CD4-positive, alpha-beta T cell treated with Interferon alpha-2 for 1 hour (primary cell): ENCODE data around the gene FGGY.
A peak's percentile ranks its signal among the peaks of the same experiment; 100 is the strongest.
"Not testable (repeated sequence)": the region's sequence is repeated elsewhere in the genome, so short reads cannot be mapped to it uniquely, and the experiment has no call there.

ENCODE experiments used
- DNase-seq, 2 donors: peaks; one replicate each; pipeline ENCODE4 v3.0.0-alpha.2; 2020 to 2022

Gene FGGY

DNA sequence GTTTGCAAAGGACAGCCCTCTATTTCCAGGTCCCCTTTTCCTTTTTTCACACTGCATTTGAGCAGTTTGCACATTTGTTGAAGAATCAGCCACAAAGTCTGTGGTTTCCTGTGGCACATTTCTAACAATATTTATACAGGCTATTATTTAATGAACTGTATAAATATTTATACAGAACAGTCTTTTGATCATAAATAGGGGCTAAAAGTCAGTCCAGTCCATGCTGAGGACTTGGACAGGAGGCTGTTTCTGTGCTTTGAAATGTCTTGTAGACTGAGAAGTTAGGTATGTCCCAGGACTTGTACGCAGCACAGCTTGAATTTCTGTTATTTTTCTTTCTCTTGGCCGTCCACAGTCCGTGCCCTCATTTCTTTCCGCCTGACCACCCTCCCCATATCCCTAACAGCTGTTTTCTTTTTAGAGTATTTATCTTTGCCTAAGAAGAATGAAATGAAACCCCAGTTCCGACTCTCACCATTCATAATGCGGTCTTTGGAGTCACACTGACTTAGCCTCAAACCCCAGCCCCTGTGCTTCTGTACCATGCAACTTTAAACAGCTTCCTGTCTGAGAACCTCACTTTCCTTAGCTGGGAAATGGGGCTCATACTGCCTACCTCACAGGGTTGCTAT is 19.7 kb downstream of the FGGY start:
- peak in 1 of 2 donors; percentile 27 for DNase-seq

DNA sequence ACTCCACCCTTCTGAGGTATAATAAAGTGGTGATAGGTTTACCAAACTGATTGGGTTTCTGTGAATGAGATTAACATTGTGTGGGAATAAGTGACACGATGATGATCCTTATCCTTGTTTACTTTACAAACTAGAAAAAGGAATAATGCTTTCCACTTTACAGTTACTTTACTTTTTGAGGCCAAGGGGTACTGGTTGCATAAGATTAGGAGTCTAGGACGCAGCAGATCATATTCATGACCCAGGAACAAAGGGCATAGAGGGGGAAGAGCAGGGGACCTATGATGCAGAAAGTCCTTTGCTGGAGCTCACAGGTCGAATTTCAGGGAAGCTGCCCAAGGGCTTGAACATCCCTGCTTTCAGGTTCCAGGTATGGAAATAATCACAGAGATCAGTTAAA is 20.4 kb downstream of the FGGY start:
- no peak for DNase-seq

DNA sequence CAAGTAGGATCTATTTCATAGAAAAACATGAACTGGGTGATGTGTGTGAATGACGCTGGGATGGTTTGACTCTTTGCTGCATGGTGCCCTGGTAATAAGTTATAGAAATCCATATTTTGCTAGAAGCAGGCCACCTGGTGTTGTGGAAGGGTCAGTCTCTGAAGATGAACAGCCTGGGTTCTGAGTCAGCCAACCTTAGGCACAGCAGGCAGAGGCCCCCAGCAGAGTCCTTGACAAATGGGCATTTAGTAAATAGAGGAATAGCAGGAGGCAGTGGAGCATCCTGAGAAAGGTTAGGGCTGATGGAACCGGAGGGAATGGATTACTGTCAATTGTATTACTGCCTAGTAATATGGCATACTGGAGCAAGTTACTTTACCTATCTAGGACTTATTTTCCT is 20.9 kb downstream of the FGGY start:
- no peak for DNase-seq

DNA sequence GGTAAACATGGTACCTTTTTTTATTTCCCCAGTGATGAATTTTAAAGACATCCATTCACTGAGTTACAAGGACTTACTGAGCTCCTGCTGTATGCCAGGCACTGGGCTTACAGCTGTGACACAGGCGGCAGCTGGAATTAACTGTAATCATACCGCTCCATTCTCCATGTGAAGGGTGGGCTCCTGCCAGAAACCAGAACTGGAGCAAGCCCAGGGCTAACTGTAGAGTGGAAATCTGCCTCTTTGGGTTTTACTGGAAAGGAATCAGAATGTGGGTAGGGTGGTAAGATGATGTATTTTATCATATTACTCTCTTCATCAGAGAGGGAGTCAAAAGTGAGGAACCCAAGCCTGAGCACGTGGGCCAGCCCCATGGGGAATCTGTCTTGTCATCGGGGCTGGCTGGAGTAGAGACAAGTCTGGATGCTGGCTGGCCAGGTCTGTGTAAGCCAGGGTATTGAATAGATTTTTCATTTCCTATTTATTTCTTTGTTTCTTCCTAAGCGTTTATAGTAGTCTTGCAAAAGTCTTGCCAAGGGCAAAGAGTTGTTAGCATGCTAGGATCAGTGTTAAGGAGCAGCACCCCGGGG is 21.5 kb downstream of the FGGY start:
- no peak for DNase-seq

DNA sequence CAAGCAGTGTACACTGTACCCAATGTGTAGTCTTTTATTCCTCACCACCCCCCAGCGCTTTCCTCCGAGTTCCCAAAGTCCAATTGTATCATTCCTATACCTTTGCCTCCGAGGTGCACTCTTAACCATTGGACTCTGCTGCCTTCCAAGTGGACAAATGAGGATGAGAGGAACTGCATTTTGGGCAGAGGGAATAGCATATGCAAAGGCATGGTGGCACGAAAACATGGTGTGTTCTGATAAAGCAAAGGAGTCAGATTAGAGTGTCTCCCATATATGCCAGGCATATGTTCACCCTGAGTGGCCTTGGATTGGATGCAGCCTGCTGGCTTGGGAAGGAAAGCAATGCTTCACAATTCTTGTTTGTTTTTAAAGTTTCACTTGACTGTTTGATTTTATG is 25.5 kb downstream of the FGGY start:
- DNase-seq: no peak

DNA sequence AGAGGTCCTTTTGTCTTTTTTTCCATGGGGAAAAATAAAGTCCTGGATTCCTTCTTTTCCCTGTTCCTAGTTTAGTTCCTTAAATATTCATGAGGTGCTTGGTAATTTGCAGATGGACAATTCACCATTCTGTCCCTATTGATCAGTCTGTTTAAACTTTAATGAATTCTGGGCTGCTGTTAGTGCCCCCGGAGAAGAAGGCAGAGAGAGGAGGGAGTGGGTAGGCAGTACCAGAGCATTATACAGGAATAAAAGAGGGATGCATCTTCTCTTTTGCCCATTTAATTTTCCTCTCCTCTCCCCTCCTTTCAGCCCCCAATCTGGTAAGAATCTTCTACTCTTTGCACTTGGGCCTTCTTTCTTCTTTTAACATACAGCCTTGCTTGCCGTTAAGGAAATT is 25.9 kb downstream of the FGGY start:
- DNase-seq: no peak

DNA sequence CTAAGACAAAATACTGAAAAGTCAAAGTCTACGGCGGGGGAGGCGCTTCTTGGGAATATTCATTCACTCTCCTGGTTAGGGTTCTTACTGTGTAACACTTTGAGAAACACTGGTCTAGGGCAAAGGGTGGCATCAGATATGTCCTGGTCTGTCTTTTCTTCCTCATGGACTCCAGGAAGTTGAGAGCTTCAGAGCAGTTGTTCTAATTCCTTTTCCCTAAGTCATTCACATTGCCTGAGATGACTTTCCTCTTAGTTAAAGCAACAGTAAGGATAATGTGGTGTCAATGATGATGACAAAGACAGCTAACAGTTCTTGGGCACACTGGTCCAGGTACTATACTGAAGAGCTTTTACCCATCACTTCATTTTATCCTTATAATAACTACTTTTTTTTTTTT is 27.0 kb downstream of the FGGY start:
- no peak for DNase-seq

DNA sequence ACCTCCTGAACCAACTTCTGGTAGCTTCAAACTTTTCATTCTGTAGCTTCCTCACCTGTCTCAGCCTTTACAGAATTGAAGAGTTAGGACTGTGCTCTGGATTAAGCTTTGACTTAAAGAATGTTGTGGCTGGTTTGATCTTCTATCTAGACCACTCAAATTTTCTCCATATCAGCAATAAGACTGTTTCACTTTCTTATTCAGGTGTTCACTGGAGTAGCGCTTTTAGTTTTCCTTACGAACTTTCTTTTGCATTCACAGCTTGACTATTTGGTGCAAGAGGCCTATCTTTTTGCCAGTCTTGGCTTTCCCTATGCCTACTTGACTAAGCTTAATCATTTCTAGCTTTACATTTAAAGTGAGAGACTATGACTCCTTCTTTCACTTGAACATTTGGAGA is 31.5 kb downstream of the FGGY start:
- DNase-seq: no peak

DNA sequence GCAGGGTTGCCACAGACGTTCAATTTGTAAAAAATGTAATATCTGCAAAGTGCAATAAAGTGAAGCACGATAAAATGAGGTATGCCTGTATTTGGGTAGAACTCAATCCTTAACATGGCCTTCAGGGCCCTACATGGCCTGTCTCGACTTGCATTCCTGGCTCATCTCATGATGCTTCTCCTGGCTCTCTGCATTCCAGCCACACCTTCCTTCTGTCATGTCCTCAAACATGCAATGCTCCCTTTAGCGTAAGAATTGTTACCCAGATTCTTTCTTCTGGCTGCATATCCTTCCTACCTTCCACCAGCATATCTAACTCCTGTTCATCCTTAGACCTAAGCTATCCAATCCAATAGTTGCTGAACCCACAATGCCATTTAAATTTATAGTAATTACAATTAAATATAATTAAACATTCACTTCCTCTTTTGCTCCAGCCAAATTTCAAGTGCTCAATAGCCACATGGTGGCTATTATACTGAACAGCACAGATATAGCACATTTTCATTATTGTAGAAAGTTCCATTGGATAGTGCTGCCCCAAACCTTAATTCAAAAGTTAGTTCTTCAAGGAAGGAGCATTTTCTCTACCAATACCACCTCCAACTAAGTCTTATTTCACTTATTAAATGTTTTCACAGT is 32.6 kb downstream of the FGGY start:
- no peak for DNase-seq

DNA sequence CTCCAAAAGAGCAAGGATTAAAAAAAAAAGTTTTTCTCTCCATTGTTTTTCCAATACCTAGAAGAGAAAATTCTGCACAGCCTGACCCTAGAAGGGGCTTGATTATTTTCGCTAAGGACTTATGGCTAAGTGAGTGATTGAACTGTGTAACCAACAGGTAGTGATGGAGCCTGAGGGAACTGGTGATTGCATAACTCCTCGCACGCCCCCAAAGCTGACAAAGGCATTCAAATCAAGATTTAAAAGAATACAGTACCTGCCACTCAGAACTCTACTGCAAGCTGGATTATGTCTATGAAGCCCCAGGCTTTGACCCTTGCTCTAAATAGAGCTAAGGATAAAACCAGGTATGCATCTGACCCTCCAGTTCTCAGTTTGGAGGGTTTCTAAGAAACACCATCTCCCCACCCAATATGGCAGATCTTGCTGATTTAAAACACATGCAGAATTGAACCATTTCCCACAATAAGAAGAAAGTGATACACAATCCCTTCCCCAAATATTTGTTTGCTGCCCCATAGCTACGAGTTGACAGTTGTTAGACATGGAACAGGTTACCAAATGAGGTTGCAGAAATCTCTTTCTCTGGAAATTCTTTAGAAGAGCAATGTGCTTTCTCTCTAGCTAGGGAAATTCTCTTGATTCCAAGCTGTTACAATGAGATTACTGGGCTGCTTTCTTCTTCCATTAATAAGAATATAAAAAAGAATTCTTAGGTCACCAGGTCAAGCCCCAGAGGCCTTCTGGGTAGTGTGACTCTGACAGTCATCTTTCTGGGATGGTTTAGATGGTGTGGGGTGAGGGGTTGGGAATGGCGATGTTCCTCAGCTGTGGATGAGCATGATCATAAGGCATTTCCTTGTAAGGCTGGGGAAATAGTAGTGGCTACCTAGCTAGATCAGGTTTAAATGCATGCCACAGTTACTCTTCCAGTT is 35.1 kb downstream of the FGGY start:
- no peak for DNase-seq

DNA sequence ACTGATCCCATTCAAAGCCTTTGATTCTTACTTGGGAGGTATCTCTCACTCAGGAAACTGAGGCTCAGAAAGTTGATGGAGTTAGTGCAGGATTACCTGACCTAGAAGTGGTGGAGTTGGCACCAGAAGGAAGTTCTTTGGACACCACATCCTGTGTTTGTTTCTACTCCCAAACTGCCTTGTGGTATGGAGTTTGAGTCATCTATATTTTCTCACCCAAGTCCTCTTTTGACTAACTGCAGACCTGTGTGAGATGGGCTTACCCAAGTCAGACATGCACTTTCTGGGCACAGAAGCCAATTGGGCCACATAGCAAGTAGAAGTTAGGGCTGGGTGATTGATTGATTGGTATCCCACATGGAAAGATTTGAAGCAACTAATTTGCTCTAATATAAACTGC is 36.1 kb downstream of the FGGY start:
- no peak for DNase-seq

DNA sequence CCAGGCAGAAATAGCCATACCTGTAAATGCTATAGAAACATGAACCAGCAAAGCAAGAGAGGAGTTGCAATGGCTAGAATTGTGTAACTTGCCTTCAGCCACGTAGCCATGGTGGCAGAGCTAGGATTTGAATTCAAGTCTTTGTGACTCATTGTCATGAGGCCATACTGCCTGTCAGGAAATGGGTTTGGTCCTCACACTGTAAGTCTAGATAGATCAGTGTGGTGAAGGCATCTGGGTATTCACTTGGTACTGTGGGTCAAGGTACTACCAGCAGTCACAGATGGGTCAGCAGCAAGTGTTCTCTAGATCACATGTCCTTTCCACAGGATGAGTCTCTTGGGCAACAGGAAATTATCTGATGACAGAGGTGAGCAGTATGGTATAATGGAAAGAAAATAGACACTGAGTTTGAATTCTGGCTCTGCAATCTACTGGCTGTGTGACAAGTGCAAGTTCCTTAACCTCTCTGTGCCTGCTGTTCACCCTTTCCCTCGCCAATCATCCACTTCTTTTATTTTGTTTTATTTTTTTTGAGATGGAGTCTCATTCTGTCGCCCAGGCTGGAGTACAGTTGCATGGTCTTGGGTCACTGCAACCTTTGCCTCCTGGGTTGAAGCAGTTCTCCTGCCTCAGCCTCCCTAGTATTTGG is 36.9 kb downstream of the FGGY start:
- DNase-seq: no peak

DNA sequence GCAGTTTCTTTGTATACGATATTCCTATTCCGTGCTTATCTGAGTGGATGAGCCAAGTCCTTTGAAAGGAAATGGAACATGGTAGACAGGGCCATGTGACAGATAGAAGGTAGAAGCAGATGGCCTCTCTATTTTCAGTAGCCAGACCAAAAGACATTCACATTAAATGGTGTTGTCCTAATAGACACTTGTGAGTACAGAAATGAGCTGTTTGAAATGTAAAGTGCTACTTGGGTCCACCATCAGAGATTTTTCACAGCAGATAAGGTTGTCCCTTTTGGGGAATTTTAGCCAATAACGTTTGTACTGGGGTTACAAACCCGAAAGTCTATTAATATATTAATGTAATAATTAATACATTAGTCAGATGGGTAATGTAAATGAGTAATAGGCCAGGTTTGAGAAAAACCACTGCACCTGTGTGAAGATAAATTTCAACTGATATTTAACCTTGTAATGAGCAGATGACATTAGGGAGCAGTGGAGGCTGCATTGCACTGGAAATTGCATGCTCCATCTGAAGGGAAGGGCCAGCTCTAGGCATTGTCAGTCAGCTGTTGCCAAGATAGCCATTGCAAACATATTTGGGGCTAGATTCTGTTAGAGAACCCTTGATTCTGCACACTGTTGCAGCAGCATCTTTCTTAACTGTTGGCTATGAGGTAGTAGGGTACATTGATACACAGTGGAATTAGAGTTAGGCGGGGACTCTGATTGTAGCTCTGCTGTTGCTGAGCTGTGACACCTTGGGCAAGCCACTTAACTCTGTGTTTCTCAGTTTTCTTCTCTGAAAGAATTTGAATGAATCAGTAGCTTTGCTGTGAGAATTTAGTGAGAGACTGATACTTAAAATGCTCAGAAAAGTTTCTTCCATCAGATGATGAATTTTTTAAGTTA is 43.8 kb downstream of the FGGY start:
- DNase-seq: no peak

DNA sequence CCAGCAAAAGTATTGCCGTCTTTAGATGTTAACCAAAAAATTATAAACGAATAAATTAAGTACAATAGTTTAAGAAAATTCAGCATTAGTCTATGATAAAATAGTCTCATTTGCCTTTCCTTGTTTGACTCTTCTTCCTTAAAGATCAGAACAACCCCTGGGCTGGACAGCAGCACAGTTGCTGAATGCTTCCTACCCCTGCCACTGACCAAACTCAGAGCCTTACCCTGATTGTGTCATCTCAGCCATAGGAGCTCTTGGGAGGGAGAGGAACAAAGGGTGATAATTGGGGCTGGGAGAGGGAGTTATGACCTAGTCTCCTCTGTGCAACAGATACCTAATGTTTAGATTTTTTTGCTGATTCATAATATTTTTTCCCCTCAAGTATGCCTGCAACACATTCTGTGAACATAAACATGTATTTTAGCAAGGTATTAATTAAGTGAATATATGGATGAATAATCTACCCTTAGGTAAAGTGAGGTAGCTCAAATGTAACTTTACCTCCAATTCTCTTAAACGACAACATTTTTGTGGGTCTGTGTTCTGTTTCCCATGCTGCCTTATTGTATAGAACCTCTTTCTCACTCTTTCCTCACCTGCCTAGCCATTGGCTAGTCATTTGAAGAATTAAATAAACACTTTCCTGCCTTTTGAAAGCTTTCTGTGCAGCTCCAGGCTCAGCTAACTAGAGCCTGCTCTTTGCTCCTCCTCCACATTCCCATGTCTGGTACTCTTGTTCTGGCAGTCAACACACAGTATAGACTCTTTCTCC is 46.1 kb downstream of the FGGY start:
- no peak for DNase-seq

DNA sequence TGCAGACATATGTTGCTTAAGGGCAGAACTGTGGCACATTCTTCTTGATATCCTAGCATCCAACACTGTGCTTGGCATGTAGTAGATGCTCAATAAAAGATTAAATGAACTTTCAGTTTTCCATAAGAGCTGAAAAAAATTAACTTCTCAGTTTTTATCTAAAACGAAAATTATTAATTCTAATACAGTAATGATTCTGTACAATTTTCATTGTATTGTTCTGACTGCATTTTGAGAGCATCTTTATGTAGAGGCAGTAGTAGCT is 46.6 kb downstream of the FGGY start:
- no peak for DNase-seq

DNA sequence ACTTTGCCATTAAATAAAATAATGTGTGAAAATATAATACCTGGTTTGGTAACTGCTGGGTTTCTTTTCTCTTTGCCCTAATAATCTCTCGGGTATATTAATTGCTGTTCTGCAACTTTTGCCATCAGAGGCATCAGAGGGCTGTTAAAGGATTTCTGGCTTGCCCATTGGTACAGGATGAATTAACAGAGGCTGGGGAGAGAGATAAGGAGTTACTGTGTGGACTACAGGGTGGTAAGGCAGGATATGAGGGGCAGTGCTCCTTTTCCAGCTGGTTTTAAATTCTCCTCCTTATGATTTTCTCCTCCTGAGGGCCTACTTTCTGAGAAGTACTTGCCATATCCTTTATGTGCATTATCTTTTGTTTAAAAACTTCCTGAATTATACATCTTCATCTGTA is 48.3 kb downstream of the FGGY start:
- no peak for DNase-seq

DNA sequence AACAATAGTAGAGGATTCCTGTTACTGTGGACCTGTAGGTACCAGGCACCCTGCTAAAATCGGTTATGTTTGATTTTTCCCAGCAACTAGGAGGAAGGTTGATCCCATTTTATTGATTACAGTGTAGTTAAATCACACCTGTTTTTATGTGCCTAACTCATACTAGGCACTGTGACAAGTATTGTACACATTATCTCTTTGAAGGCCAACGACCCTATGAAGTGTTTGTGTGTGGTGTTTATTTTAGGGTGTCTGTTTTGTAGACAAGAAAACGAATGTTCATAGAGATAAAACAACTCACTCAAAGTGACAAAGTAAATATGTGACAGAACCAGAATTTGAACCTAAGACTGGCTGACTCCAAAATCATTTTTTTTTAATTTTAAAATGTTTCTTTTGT is 49.5 kb downstream of the FGGY start:
- DNase-seq: no peak

DNA sequence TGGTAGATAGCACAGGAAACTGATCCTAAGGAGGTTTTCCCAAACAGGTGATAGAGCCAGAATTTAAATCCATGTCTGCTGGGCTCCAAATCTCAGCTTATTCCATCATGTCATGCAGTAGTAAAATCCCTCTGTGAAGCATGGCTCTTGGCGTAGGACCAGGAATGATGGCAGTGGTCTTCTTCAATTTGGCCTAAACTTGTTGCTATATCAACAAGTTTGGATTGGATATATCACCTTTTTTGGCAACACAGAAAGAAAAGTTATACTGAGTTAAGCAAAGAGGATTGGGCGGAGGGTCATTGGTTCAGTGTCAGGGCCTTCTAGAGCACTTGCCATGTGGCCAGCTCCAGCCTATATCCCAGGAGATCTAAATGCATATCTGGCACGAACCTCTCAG is 52.2 kb downstream of the FGGY start:
- no peak for DNase-seq

DNA sequence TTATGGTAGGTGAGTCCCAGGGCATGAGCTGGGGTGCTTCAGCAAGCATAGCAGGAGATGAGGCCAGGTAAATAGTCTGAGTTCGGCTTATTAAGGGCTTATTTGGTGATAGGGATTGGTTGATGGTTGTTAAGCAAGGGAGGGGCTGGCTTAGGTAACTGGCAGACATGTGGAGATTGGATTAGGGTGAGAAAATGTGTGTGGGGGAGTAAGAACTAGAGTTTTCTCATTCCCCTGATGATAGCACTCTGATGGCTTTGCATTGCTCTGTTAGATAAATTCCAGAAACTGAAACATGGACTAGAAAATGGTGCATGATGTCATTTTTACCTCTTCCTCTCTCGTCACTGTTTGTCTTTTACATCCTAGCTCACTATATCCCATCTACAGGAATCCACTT is 53.6 kb downstream of the FGGY start:
- no peak for DNase-seq

DNA sequence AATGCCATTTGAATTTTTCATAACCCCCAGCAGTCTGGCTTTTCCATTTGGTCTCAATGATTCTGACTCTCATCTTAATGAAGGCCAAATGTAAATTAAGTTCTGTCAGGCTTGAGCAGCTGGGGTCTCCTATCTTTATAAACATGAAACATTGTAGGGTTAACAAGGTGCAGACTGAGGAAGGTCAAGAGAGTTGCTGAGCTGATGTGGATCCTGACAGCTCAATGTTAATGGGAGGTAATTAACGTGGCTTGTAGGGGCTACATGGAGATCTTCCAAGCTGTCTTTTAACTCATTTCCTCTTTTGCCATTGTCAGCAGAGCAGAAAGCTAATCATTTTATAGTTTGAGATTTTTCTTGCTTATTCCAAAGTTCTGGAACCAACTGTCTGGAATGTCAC is 55.2 kb downstream of the FGGY start:
- no peak for DNase-seq

DNA sequence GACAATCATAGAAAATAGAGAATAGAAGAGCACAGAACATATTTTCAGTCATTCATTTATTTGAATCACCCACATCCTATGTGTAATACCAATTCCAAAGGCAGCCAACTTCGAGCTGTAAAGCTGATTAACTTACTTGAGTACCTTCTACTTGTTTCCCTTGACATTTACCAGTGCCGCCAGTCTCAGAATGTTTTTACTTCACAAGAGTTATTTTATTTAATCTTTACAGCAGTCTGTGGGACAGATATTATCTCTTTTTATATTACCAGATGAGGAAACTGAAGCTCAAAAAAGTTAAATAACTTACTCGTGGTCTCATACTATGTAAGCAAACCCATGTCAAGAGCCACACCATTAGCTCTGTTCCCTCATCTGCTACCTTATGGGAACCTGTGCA is 56.6 kb downstream of the FGGY start:
- DNase-seq: no peak

DNA sequence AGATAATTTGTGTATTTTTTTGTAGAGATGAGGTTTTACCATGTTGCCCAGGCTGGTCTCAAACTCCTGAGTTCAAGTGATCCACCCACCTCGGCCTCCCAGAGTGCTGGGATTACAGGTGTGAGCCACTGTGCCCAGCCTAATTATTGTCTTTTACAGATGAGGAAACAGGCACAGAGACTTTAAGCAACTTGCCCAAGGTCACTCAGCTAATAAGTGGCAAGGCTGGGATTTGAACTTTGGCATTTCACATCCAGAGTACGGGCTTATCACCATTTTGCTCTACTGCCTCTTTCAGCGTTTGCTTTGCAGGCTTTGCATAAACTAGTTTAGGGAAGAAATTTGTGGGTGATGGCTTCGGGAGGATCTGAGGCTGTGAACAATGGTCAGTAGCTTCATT is 57.3 kb downstream of the FGGY start:
- not testable (repeated sequence) for DNase-seq
